Transverse colon (tissue), 3 donors: ENCODE results near the gene CHAC2.

Experiments
- CTCF ChIP-seq, 5 experiments: fragments of 200-600 bp in 3 of 5; fragments of 450-650 bp in 2 of 5; sonication (generic) in 3 of 5; IDR thresholded peaks; 1 replicate in 2 of 5; 2 replicates in 3 of 5; pipeline ENCODE4 v1.5.1; 2016 to 2017; ENCODE audit warnings: antibody characterized with exemption in 5 of 5, inconsistent platforms in 3 of 5, mild to moderate bottlenecking in 2 of 5, moderate library complexity in 1 of 5
- POLR2A ChIP-seq: fragments of 450-650 bp; IDR thresholded peaks from one replicate; pipeline ENCODE4 v1.6.1; 2016; ENCODE audit warnings: antibody characterized with exemption, mild to moderate bottlenecking, moderate library complexity

- TF ChIP-seq CTCF (IDR thresholded peaks at IDR 0.05) (no peak), POLR2A (no peak)
Observed at GRCh38 chr2:53818854-53819435, 51.3 kb downstream of the CHAC2 start.
